NOMO-1 (cell line): ENCODE results near the gene SASH1.
"Not testable (repeated sequence)": the region's sequence is repeated elsewhere in the genome, so short reads cannot be mapped to it uniquely, and the experiment has no call there.

Experiments
- DNase-seq, 2 experiments: peaks; one replicate each; lab custom pipeline; 2025; ENCODE audit not compliant: unreplicated experiment in 2 of 2; lab: John Stamatoyannopoulos, UW

SASH1 gene

GRCh38 chr6:148570456-148570855 lies 227.8 kb downstream of the SASH1 start:
- no peak for DNase-seq

GRCh38 chr6:148572676-148573335 lies 230.2 kb downstream of the SASH1 start:
- DNase-seq, result no peak

- DNase-seq, result no peak
Measured at GRCh38 chr6:148573922-148574321, 231.3 kb downstream of the SASH1 start.

GRCh38 chr6:148577687-148578488 lies 235.2 kb downstream of the SASH1 start:
- peak; percentile 43 to 68 for DNase-seq

GRCh38 chr6:148578489-148578814 lies 235.8 kb downstream of the SASH1 start:
- DNase-seq, result no peak

- DNase-seq, result no peak
Measured at GRCh38 chr6:148578837-148579565, 236.4 kb downstream of the SASH1 start.

GRCh38 chr6:148580442-148580841 lies 237.8 kb downstream of the SASH1 start:
- no peak for DNase-seq

- no peak for DNase-seq
Measured at GRCh38 chr6:148583631-148584030, 241.0 kb downstream of the SASH1 start.

GRCh38 chr6:148585641-148586040 lies 243.0 kb downstream of the SASH1 start:
- not testable (repeated sequence) for DNase-seq

GRCh38 chr6:148590883-148591282 lies 248.2 kb downstream of the SASH1 start:
- DNase-seq, result no peak

- DNase-seq, result no peak
Measured at GRCh38 chr6:148591656-148592055, 249.0 kb downstream of the SASH1 start.

- no peak for DNase-seq
Measured at GRCh38 chr6:148593130-148593812, 250.6 kb downstream of the SASH1 start.

- no peak for DNase-seq
Measured at GRCh38 chr6:148593813-148594170, 251.2 kb downstream of the SASH1 start.

GRCh38 chr6:148595550-148595949 lies 252.9 kb downstream of the SASH1 start:
- DNase-seq, result no peak

- DNase-seq, result no peak
Measured at GRCh38 chr6:148596891-148597455, 254.3 kb downstream of the SASH1 start.

GRCh38 chr6:148598724-148599123 lies 256.1 kb downstream of the SASH1 start:
- no peak for DNase-seq

GRCh38 chr6:148599967-148600426 lies 257.4 kb downstream of the SASH1 start:
- DNase-seq, result no peak
